Globus pallidus (tissue), 1 donor: ENCODE results near the gene HID1.

Source experiments
- DNase-seq: peaks from one replicate; pipeline ENCODE4 v3.0.0-alpha.2; 2015; ENCODE audit warnings: low spot score

The HID1 gene

GRCh38 chr17:74947041-74947754 is 25.4 kb downstream of the HID1 start:
- no peak for DNase-seq

- no peak for DNase-seq
These were observed 25.9 kb downstream of the HID1 start for GRCh38 chr17:74946641-74947040.

GRCh38 chr17:74945543-74945942 is 27.0 kb downstream of the HID1 start:
- DNase-seq: no peak

- DNase-seq: no peak
These were observed 28.6 kb downstream of the HID1 start for GRCh38 chr17:74943808-74944522.

GRCh38 chr17:74941128-74941725 is 31.3 kb downstream of the HID1 start:
- DNase-seq: no peak

GRCh38 chr17:74939534-74939933 is 33.0 kb downstream of the HID1 start:
- DNase-seq: no peak

GRCh38 chr17:74938194-74938950 is 34.2 kb downstream of the HID1 start:
- DNase-seq: no peak

GRCh38 chr17:74937064-74938051 is 35.2 kb downstream of the HID1 start:
- no peak for DNase-seq

GRCh38 chr17:74936470-74936799 is 36.1 kb downstream of the HID1 start:
- no peak for DNase-seq

GRCh38 chr17:74935585-74936469 is 36.7 kb downstream of the HID1 start, which contains the start of gene OTOP3:
TSS of gene OTOP3 (plus strand) at chr17:74935898. CDS start at chr17:74935922, 24 bp downstream.
- no peak for DNase-seq

- no peak for DNase-seq
These were observed 37.5 kb downstream of the HID1 start for GRCh38 chr17:74935048-74935447.

- no peak for DNase-seq
These were observed 42.0 kb downstream of the HID1 start for GRCh38 chr17:74930535-74931036.

- DNase-seq: no peak
These were observed 43.8 kb downstream of the HID1 start for GRCh38 chr17:74928786-74929185.

- DNase-seq: no peak
These were observed 47.3 kb downstream of the HID1 start for GRCh38 chr17:74925242-74925641.

- peak; percentile 23 for DNase-seq
These were observed 48.2 kb downstream of the HID1 start, which contains the start of gene OTOP2 for GRCh38 chr17:74924250-74924948. TSS of gene OTOP2 (plus strand) at chr17:74924273. CDS start at chr17:74924633, 360 bp downstream.

- peak; percentile 27 for DNase-seq
These were observed 48.9 kb downstream of the HID1 start for GRCh38 chr17:74923538-74924249.

- no peak for DNase-seq
These were observed 49.6 kb downstream of the HID1 start, which contains the start of gene USH1G for GRCh38 chr17:74922694-74923537. TSS of gene USH1G (minus strand) at chr17:74923255. CDS start at chr17:74923073, 182 bp downstream.
